ENCODE data around the gene ZDHHC16. TPM values are rescaled to one million over a fixed set of nuclear protein-coding genes. Genes with fewer than 3 reads are reported as not detected.
"Not testable (repeated sequence)": the region's sequence is repeated elsewhere in the genome, so short reads cannot be mapped to it uniquely, and the experiment has no call there.

Gene ZDHHC16
- total RNA-seq, 2 experiments from 2014 or later = 31.0 to 38.4 TPM

DNA sequence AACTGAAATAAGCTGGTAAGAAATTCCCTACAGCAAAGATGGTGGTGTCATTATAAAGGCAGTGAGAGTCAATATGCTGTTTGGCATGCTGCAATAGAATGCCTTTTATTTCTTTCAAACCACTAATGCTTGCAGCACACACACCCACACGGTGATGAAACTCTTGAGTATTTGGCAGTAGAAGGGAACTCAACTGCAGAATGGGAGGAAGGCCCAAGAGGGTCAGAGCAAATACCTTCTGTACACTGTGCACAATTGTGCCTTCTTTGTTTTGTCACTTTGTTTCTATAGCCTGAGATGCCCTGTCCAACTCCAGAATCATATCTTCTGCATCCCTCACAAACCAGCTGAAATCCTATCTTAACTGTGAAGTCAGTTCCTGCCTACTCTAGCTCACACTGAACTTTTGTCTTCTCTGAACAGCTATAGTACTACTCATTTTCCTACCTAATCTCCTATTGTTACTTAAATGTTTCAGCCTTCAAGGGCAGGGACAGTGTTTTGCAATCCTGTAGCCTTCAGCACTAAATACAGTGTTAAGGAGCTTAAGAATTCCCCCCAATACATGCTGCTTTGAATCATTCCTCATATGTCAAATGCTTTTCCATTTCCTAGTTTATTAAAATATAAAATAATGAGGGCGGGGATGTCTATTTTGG lies 30.1 kb downstream of the ZDHHC16 start:
- Histone ChIP-seq H3K4me1 (ENCODE audit: insufficient read depth, low read length, poor library complexity, severe bottlenecking) (no peaks in the 10 kb centered on the region), H4K20me1 (ENCODE audit: insufficient read depth, low read length) (no peaks in the 10 kb centered on the region), H3K9me2 (ENCODE audit: insufficient read depth, low read length) (no peaks in the 10 kb centered on the region), H3K4me2 (ENCODE audit: low read length) (no peak overlapping the region), H3K9me3 (ENCODE audit: low read length) (no peaks in the 10 kb centered on the region), H3K36me3 (ENCODE audit: insufficient read depth, low read length) (peaks cover 98% of the 10 kb centered on the region), H3K27ac (ENCODE audit: low read depth, low read length, poor library complexity, severe bottlenecking) (no peak overlapping the region), H3K4me3 (ENCODE audit: low read depth, low read length, poor library complexity, severe bottlenecking) (no peak overlapping the region), H3K79me2 (ENCODE audit: insufficient read depth, low read depth, low read length) (no peaks in the 10 kb centered on the region), H2AFZ (ENCODE audit: low read length) (no peak overlapping the region)
- BruUV-seq (replicated peaks) = TSS peak; percentile 27
- ChIA-PET CTCF (ENCODE audit: unreplicated experiment) (interaction anchor here (1.1 kb wide), 1 partner anchor 19 kb away, joined by 4 read pairs; no protein-coding TSS in a partner anchor), POLR2A (interaction anchor here (0.6 to 2.1 kb wide), 3 partner anchors 12 to 686 kb away, joined by 3 to 7 read pairs (median 3); no protein-coding TSS in a partner anchor)
- intact Hi-C loops (cut with micrococcal nuclease; ENCODE audit: unreplicated experiment) = no loop called here
- TF ChIP-seq, protein P1, sequence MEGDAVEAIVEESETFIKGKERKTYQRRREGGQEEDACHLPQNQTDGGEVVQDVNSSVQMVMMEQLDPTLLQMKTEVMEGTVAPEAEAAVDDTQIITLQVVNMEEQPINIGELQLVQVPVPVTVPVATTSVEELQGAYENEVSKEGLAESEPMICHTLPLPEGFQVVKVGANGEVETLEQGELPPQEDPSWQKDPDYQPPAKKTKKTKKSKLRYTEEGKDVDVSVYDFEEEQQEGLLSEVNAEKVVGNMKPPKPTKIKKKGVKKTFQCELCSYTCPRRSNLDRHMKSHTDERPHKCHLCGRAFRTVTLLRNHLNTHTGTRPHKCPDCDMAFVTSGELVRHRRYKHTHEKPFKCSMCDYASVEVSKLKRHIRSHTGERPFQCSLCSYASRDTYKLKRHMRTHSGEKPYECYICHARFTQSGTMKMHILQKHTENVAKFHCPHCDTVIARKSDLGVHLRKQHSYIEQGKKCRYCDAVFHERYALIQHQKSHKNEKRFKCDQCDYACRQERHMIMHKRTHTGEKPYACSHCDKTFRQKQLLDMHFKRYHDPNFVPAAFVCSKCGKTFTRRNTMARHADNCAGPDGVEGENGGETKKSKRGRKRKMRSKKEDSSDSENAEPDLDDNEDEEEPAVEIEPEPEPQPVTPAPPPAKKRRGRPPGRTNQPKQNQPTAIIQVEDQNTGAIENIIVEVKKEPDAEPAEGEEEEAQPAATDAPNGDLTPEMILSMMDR (conservative IDR thresholded peaks at IDR 0.05; ENCODE audit: low read length) = no peak
- TF ChIP-seq EZH2phosphoT487 (IDR thresholded peaks at IDR 0.05; ENCODE audit: borderline replicate concordance, low read depth, low read length) = no peak
- no peak for DNase-seq (ENCODE audit: low spot score)

DNA sequence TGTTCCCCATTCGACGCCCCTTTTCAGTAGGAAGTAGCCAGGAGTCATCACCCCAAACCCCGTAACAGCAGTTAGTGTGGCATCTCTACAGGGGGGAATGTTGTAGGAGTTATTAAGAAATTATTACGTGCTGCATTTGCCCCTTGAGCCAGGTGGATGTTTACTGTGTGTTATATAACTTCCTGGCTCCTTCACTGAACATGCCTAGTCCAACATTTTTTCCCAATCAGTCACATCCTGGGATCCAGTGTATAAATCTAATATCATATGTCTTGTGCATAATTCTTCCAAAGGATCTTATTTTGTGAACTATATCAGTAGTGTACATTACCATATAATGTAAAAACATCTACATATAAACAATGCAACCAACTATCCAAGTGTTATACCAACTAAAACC lies 33.4 kb downstream of the ZDHHC16 start:
- H3K9me2 ChIP-seq (ENCODE audit: insufficient read depth, low read length); BruUV-seq (replicated peaks); H3K9me3 ChIP-seq (ENCODE audit: low read length); H4K20me1 ChIP-seq (ENCODE audit: insufficient read depth, low read length); CTCF ChIA-PET (ENCODE audit: unreplicated experiment); H3K27ac ChIP-seq (ENCODE audit: low read depth, low read length, poor library complexity, severe bottlenecking); H3K4me1 ChIP-seq (ENCODE audit: insufficient read depth, low read length, poor library complexity, severe bottlenecking); H3K4me2 ChIP-seq (ENCODE audit: low read length); H3K4me3 ChIP-seq (ENCODE audit: low read depth, low read length, poor library complexity, severe bottlenecking); DNase-seq (ENCODE audit: low spot score); H3K79me2 ChIP-seq (ENCODE audit: insufficient read depth, low read depth, low read length); H2AFZ ChIP-seq (ENCODE audit: low read length); intact Hi-C loops (cut with micrococcal nuclease; ENCODE audit: unreplicated experiment); POLR2A ChIA-PET: not testable (repeated sequence)
- peaks cover 95% of the 10 kb centered on the region for H3K36me3 ChIP-seq (ENCODE audit: insufficient read depth, low read length)

DNA sequence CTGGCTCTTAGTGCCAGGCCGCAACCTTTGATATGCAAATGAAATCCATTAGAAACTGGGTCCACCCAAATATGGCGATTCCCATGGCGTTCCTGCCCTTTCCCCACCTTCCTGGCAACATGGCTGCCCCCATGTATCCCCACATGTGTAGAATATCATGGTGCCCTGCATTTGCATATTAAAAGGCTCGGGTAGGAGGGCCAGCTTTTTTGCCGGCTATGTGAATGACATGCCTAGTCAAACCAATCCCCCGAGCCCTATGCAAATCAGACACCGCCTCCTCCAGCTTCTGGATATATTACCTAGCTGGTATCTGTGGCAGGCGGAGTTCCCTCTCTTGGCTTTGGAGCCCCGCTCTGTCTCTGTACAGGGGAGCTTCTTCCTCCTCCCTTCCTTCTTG lies 34.0 kb downstream of the ZDHHC16 start:
- POLR2A ChIA-PET = interaction anchor here (0.9 kb wide), 1 partner anchor 19 kb away, joined by 3 read pairs; no protein-coding TSS in a partner anchor
- no peak overlapping the region for H3K4me3 ChIP-seq (ENCODE audit: low read depth, low read length, poor library complexity, severe bottlenecking)
- CTCF ChIA-PET (ENCODE audit: unreplicated experiment) = no interaction called here
- H3K9me2 ChIP-seq (ENCODE audit: insufficient read depth, low read length) = no peaks in the 10 kb centered on the region
- no peaks in the 10 kb centered on the region for H4K20me1 ChIP-seq (ENCODE audit: insufficient read depth, low read length)
- H3K4me2 ChIP-seq (ENCODE audit: low read length) = no peak overlapping the region
- TF ChIP-seq, protein P1 (conservative IDR thresholded peaks at IDR 0.05; ENCODE audit: low read length) = no peak
- TF ChIP-seq EZH2phosphoT487 (IDR thresholded peaks at IDR 0.05; ENCODE audit: borderline replicate concordance, low read depth, low read length) = no peak
- DNase-seq (ENCODE audit: low spot score) = no peak
- H3K9me3 ChIP-seq (ENCODE audit: low read length) = no peaks in the 10 kb centered on the region
- H3K4me1 ChIP-seq (ENCODE audit: insufficient read depth, low read length, poor library complexity, severe bottlenecking) = no peaks in the 10 kb centered on the region
- peaks cover 94% of the 10 kb centered on the region for H3K36me3 ChIP-seq (ENCODE audit: insufficient read depth, low read length)
- no peak overlapping the region for H3K27ac ChIP-seq (ENCODE audit: low read depth, low read length, poor library complexity, severe bottlenecking)
- intact Hi-C loops (cut with micrococcal nuclease; ENCODE audit: unreplicated experiment) = no loop called here
- BruUV-seq (replicated peaks) = no TSS peak
- H3K79me2 ChIP-seq (ENCODE audit: insufficient read depth, low read depth, low read length) = peaks cover 9% of the 10 kb centered on the region
- H2AFZ ChIP-seq (ENCODE audit: low read length) = no peak overlapping the region

Data from OCI-LY7 (cell line).